ENCODE results near the gene GHDC. TPM values are rescaled to one million over a fixed set of nuclear protein-coding genes. Genes with fewer than 3 reads are reported as not detected.
A peak's percentile ranks its signal among the peaks of the same experiment; 100 is the strongest.

The GHDC gene
- total and polyA plus RNA-seq, 2 of the 13 experiments (the other 11 are each of a cell fraction or from before 2014, with no cell fraction given), result 15.4 to 22.5 TPM

GRCh38 chr17:42193969-42194899, at the start of gene GHDC (continued):
- TF ChIP-seq ZNF275 (CRISPR knock-in tag; IDR thresholded peaks at IDR 0.05; ENCODE audit: borderline replicate concordance) (0 out of 2 replicates have a peak, but pooled peaks have one; percentile 57), ZNF138 (CRISPR knock-in tag; IDR thresholded peaks at IDR 0.05; ENCODE audit: low read depth) (peak; percentile 79; the same call in 1 of the 2 replicates), ZNF672 (CRISPR knock-in tag; IDR thresholded peaks at IDR 0.05) (no peak), CCAR2 (optimal IDR thresholded peaks at IDR 0.05; ENCODE audit: low read depth, low read length) (no peak), SALL1 (CRISPR knock-in tag; IDR thresholded peaks at IDR 0.05) (peak; percentile 72), HNF1B (CRISPR knock-in tag; IDR thresholded peaks at IDR 0.05) (peak; percentile 93), HMGXB4 (CRISPR knock-in tag; IDR thresholded peaks at IDR 0.05; ENCODE audit: borderline replicate concordance in 1 of 2, low read depth in 1 of 2) (peak; percentile 43 to 56; a peak in 2 of 4 replicates), DRAP1 (CRISPR knock-in tag; IDR thresholded peaks at IDR 0.05) (peak; percentile 94), ZNF207 (IDR thresholded peaks at IDR 0.05; ENCODE audit: borderline replicate concordance) (no peak), SPEN (CRISPR knock-in tag; IDR thresholded peaks at IDR 0.05; ENCODE audit: low read depth) (peak; percentile 80), KDM6A (CRISPR knock-in tag; IDR thresholded peaks at IDR 0.05; ENCODE audit: low read depth) (no peak), POLR2AphosphoS5 (IDR thresholded peaks at IDR 0.05; ENCODE audit: low read depth, low read length) (peak; percentile 91), MAX (IDR thresholded peaks at IDR 0.05) (peak; percentile 94), ZNF781 (CRISPR knock-in tag; IDR thresholded peaks at IDR 0.05; ENCODE audit: borderline replicate concordance, not compliant biosample characterization) (peak; percentile 63), KLF6 (CRISPR knock-in tag; IDR thresholded peaks at IDR 0.05) (peak; percentile 45; the same call in 1 of the 2 replicates), MEF2D (CRISPR knock-in tag; IDR thresholded peaks at IDR 0.05) (peak; percentile 83; the same call in 1 of the 2 replicates), PHB2 (IDR thresholded peaks at IDR 0.05; ENCODE audit: partially characterized antibody) (no peak), ZNF709 (CRISPR knock-in tag; IDR thresholded peaks at IDR 0.05) (peak; percentile 84), ZBTB10 (CRISPR knock-in tag; IDR thresholded peaks at IDR 0.05; ENCODE audit: borderline replicate concordance) (no peak), RXRA (CRISPR knock-in tag; IDR thresholded peaks at IDR 0.05) (peak; percentile 57), SMARCE1 (IDR thresholded peaks at IDR 0.05; ENCODE audit: borderline replicate concordance) (no peak)
